K562 (cell line): ENCODE measurements around the gene ZNF200. TPM values are rescaled to one million over a fixed set of nuclear protein-coding genes. Genes with fewer than 3 reads are reported as not detected.

Experiments used
- CCNT2 ChIP-seq: IDR thresholded peaks from 2 replicates; pipeline ENCODE4 v1.6.1; 2011; ENCODE audit warnings: borderline replicate concordance, low read depth, mild to moderate bottlenecking, moderate library complexity, mixed read lengths, low read length; ENCODE audit not compliant: insufficient read length; ENCODE audit errors: extremely low read depth
- GTF3C2 ChIP-seq: IDR thresholded peaks from 3 replicates; pipeline ENCODE4 v1.6.1; 2011; ENCODE audit warnings: borderline replicate concordance, mild to moderate bottlenecking, moderate library complexity; ENCODE audit not compliant: insufficient read length; ENCODE audit errors: extremely low read depth
- MAFF ChIP-seq: IDR thresholded peaks from 2 replicates; pipeline ENCODE4 v1.6.1; 2012; ENCODE audit warnings: low read length, improper control_type of control experiment
- NFE2 ChIP-seq: IDR thresholded peaks from 2 replicates; pipeline ENCODE4 v1.6.1; 2014; ENCODE audit warnings: antibody characterized with exemption, low read depth
- NR2C1 ChIP-seq, 2 experiments: fragments of 450-650 bp; IDR thresholded peaks; 2 replicates each; pipeline ENCODE4 v1.6.1; 2017; ENCODE audit warnings: mild to moderate bottlenecking in 2 of 2, antibody characterized with exemption in 1 of 2, inconsistent platforms in 1 of 2, missing compliant biosample characterization in 1 of 2, missing genetic modification characterization in 1 of 2
- PHB ChIP-seq: fragments of 250-450 bp; sonication (Bioruptor Pico); IDR thresholded peaks from 2 replicates; pipeline ENCODE4 v1.5.0; 2021
- RB1 ChIP-seq: fragments of 450-650 bp; IDR thresholded peaks from 2 replicates; pipeline ENCODE4 v1.6.1; 2017; ENCODE audit warnings: low read depth, mild to moderate bottlenecking
- REST ChIP-seq, 2 experiments: fragments of 450-650 bp; formaldehyde crosslinking in 1 of 2; IDR thresholded peaks; 2 replicates each; pipeline versions ENCODE4 v1.4.0 to v1.6.1; 2014 to 2020; ENCODE audit warnings: mild to moderate bottlenecking in 2 of 2, borderline replicate concordance in 1 of 2, low read depth in 1 of 2
- SP2 ChIP-seq: IDR thresholded peaks from 2 replicates; pipeline ENCODE4 v1.6.1; 2011; ENCODE audit warnings: mild to moderate bottlenecking, low read depth, low read length, moderate library complexity; ENCODE audit not compliant: poor library complexity, severe bottlenecking; ENCODE audit errors: extremely low read depth
- U2AF1 ChIP-seq: fragments of 200-400 bp; formaldehyde crosslinking; optimal IDR thresholded peaks from 2 replicates; pipeline ENCODE3; 2017; ENCODE audit warnings: mild to moderate bottlenecking, low read depth, low read length, moderate library complexity
- ZNF24 ChIP-seq: fragments of 450-650 bp; IDR thresholded peaks from 2 replicates; pipeline ENCODE4 v1.6.1; 2016
- ZNF316 ChIP-seq: fragments of 450-650 bp; IDR thresholded peaks from 2 replicates; pipeline ENCODE4 v1.6.1; 2016
- ZNF77 ChIP-seq: fragments of 250-450 bp; sonication (Bioruptor Pico); IDR thresholded peaks from 2 replicates; pipeline ENCODE4 v1.5.0; 2020
- polyA plus RNA-seq, 8 experiments: library from polyadenylated mRNA; depleted of rRNA in 4 of 8; stranded (reverse) in 5 of 8; unstranded in 3 of 8; fragments of >200 nt; fragmentation: Nextera tagmentation in 2 of 8; fragmentation: Illumina TruSeq in 1 of 8; extraction: Ambion mirVana in 2 of 8; extraction: Trizol in 1 of 8; gene quantifications; 2 replicates each; pipeline versions ENCODE4 v1.2.1 to v1.2.3, GENCODE V29; 2011 to 2014; ENCODE audit warnings: inconsistent platforms in 1 of 8, missing spikeins in 1 of 8
- total RNA-seq, 7 experiments: library from RNA; depleted of rRNA in 6 of 7; stranded (reverse); fragments of >200 nt in 6 of 7; fragmentation: Illumina TruSeq in 2 of 7; extraction: Trizol in 2 of 7; gene quantifications; 2 replicates each; pipeline versions ENCODE4 v1.2.1 to v1.2.3, GENCODE V29; 2011 to 2021; ENCODE audit warnings: low replicate concordance in 1 of 7

The ZNF200 gene
- total and polyA plus RNA-seq, 9 of the 15 experiments (the other 6 are each of a cell fraction or from before 2014, with no cell fraction given): 4.8 to 14.5 (median 9.2) TPM

- TF ChIP-seq ZNF24 (peak; percentile 33; the same call in 1 of the 2 replicates), ZNF316 (no peak; the same call in 1 of the 2 replicates), PHB (no peak), NR2C1 (IDR thresholded peaks at IDR 0.05) (peak; percentile 60; the same call in 1 of the 2 replicates), NR2C1 (tag; IDR thresholded peaks at IDR 0.05) (0 out of 2 replicates have a peak, but pooled peaks have one; percentile 44), SP2 (peak; percentile 57), GTF3C2 (no peak), U2AF1 (peak; percentile 52), RB1 (peak; percentile 81), NFE2 (no peak), ZNF77 (no peak), MAFF (no peak), CCNT2 (peak; percentile 66), REST (IDR thresholded peaks at IDR 0.05; ENCODE audit: borderline replicate concordance) (peak; percentile 76), REST (CRISPR knock-in tag; IDR thresholded peaks at IDR 0.05; ENCODE audit: low read depth) (peak; percentile 59; the same call in 1 of the 2 replicates)
Observed at GRCh38 chr16:3264137-3265036, 29.4 kb upstream of the ZNF200 start (continued).
